CD14-positive monocyte (primary cell): ENCODE data around the gene ARCN1. TPM values are rescaled to one million over a fixed set of nuclear protein-coding genes. Genes with fewer than 3 reads are reported as not detected.

ENCODE experiments used
- DNase-seq, 3 donors: peaks; one replicate each; pipeline ENCODE4 v3.0.0-alpha.2; 2011 to 2022
- H2AFZ ChIP-seq: 2 replicates; pipeline ENCODE4 v1.6.0; 2012; ENCODE audit warnings: mild to moderate bottlenecking, low read depth, low read length, inconsistent platforms; ENCODE audit not compliant: insufficient read depth, poor library complexity, severe bottlenecking
- H3K27ac ChIP-seq, 2 donors: 1 replicate in 1 of 2; 2 replicates in 1 of 2; pipeline ENCODE4 v1.5.1; 2012 to 2013; ENCODE audit warnings: low read length in 2 of 2, control low read depth in 1 of 2, inconsistent platforms in 1 of 2, low read depth in 1 of 2, mild to moderate bottlenecking in 1 of 2
- H3K27me3 ChIP-seq, 2 donors: one replicate each; pipeline versions ENCODE4 v1.6.0 to v1.6.1; 2011 to 2013; ENCODE audit warnings: low read length in 2 of 2; ENCODE audit not compliant: control insufficient read depth in 2 of 2, insufficient read depth in 2 of 2
- H3K36me3 ChIP-seq, 2 donors: replicated peaks in 1 of 2; 1 replicate in 1 of 2; 2 replicates in 1 of 2; pipeline versions ENCODE4 v1.5.1 to v1.6.1; 2012 to 2013; ENCODE audit warnings: low read length in 2 of 2, control low read depth in 1 of 2, inconsistent platforms in 1 of 2, mild to moderate bottlenecking in 1 of 2; ENCODE audit not compliant: insufficient read depth in 2 of 2, control insufficient read depth in 1 of 2
- H3K4me1 ChIP-seq, 2 donors: 1 replicate in 1 of 2; 2 replicates in 1 of 2; pipeline versions ENCODE4 v1.5.1 to v1.6.1; 2012 to 2013; ENCODE audit warnings: low read length in 2 of 2, control low read depth in 1 of 2, inconsistent platforms in 1 of 2, mild to moderate bottlenecking in 1 of 2, moderate library complexity in 1 of 2; ENCODE audit not compliant: insufficient read depth in 2 of 2, control insufficient read depth in 1 of 2
- H3K4me2 ChIP-seq: replicated peaks from 2 replicates; pipeline ENCODE3; 2012; ENCODE audit warnings: low read length, moderate library complexity, mild to moderate bottlenecking; ENCODE audit not compliant: poor library complexity, severe bottlenecking; ENCODE audit errors: extremely low read depth
- H3K4me3 ChIP-seq, 3 experiments: fragments of 200-600 bp in 1 of 3; sonication (generic) in 1 of 3; replicated peaks in 1 of 3; 1 replicate in 2 of 3; 2 replicates in 1 of 3; pipeline ENCODE4 v1.5.1; 2011 to 2013; ENCODE audit warnings: low read length in 3 of 3, mild to moderate bottlenecking in 3 of 3, control low read depth in 2 of 3, low read depth in 2 of 3, inconsistent platforms in 1 of 3, moderate library complexity in 1 of 3
- H3K79me2 ChIP-seq: 2 replicates; pipeline ENCODE4 v1.6.0; 2012; ENCODE audit warnings: mild to moderate bottlenecking, control low read depth, inconsistent platforms, low read length, moderate library complexity; ENCODE audit not compliant: insufficient read depth
- H3K9ac ChIP-seq: 2 replicates; pipeline ENCODE4 v1.6.0; 2017; ENCODE audit warnings: low read length, mild to moderate bottlenecking; ENCODE audit not compliant: insufficient read depth, poor library complexity, severe bottlenecking
- H3K9me3 ChIP-seq, 2 donors: replicated peaks in 1 of 2; 1 replicate in 1 of 2; 2 replicates in 1 of 2; pipeline versions ENCODE4 v1.5.1 to v1.6.1; 2012 to 2013; ENCODE audit warnings: low read length in 2 of 2, control low read depth in 1 of 2; ENCODE audit not compliant: control insufficient read depth in 1 of 2, insufficient read depth in 1 of 2
- H4K20me1 ChIP-seq: 2 replicates; pipeline ENCODE4 v1.6.0; 2012; ENCODE audit warnings: mild to moderate bottlenecking, low read length, control low read depth, moderate library complexity; ENCODE audit not compliant: insufficient read depth
- H3K27ac Mint-ChIP-seq, 7 donors: one replicate each; pipeline ENCODE4 v1.8.0; 2020; ENCODE audit warnings: mild to moderate bottlenecking in 7 of 7, mixed read lengths in 7 of 7, moderate library complexity in 6 of 7, inconsistent platforms in 2 of 7
- H3K27me3 Mint-ChIP-seq, 3 donors: one replicate each; pipeline ENCODE4 v1.8.0; 2021 to 2022; ENCODE audit warnings: low read depth in 3 of 3, mild to moderate bottlenecking in 3 of 3, mixed read lengths in 3 of 3, moderate library complexity in 3 of 3, inconsistent platforms in 1 of 3
- H3K36me3 Mint-ChIP-seq, 2 donors: one replicate each; pipeline ENCODE4 v1.8.0; 2020; ENCODE audit warnings: mixed read lengths in 2 of 2, inconsistent platforms in 1 of 2, mild to moderate bottlenecking in 1 of 2
- H3K4me1 Mint-ChIP-seq: one replicate; pipeline ENCODE4 v1.8.0; 2020; ENCODE audit warnings: mild to moderate bottlenecking, mixed read lengths
- H3K4me3 Mint-ChIP-seq, 2 donors: one replicate each; pipeline ENCODE4 v1.8.0; 2020; ENCODE audit warnings: mild to moderate bottlenecking in 2 of 2, mixed read lengths in 2 of 2, moderate library complexity in 1 of 2
- H3K9me3 Mint-ChIP-seq, 7 donors: one replicate each; pipeline ENCODE4 v1.8.0; 2020 to 2022; ENCODE audit warnings: mixed read lengths in 7 of 7, mild to moderate bottlenecking in 6 of 7, moderate library complexity in 6 of 7, inconsistent platforms in 2 of 7
- CTCF ChIP-seq: fragments of 200-600 bp; IDR thresholded peaks from one replicate; pipeline ENCODE4 v1.8.0; 2022; ENCODE audit warnings: antibody characterized with exemption, mild to moderate bottlenecking
- WGBS: methylation state at CpG from one replicate; pipeline ENCODE4 v1.1.5; 2013; ENCODE audit warnings: missing lambda C conversion rate; ENCODE audit not compliant: insufficient coverage; 5-methylcytosine and 5-hydroxymethylcytosine counted together
- intact Hi-C, 2 donors: fragments of 100-400 bp; cut with micrococcal nuclease; formaldehyde crosslinking; loops; one replicate each; pipeline versions ENCODE4 v1.15.0 to v1.15.1; 2023
- polyA plus RNA-seq, 3 donors: library from polyadenylated mRNA; depleted of rRNA in 1 of 3; unstranded in 2 of 3; stranded (reverse) in 1 of 3; fragments of 300-500 nt in 2 of 3; fragments of >200 nt in 1 of 3; fragmentation: Illumina TruSeq in 2 of 3; gene quantifications; 1 replicate in 2 of 3; 2 replicates in 1 of 3; pipeline ENCODE4 v1.2.3, GENCODE V29; 2012 to 2021
- small RNA-seq: library from RNA; depleted of rRNA; stranded (forward); fragments of <200 nt; gene quantifications from one replicate; pipeline ENCODE3, GENCODE V24; 2012; ENCODE audit warnings: low read depth; ENCODE audit not compliant: insufficient read length

ARCN1 gene
- polyA plus RNA-seq, 3 donors: 36.1 to 101 (median 79.7) TPM

GRCh38 chr11:118650366-118650765, 78.2 kb downstream of the ARCN1 start:
- H3K27me3 ChIP-seq: no peaks in the 10 kb centered on the region
- no peak for DNase-seq
- Mint-ChIP-seq H3K36me3 (no peaks in the 10 kb centered on the region), H3K9me3 (no peaks in the 10 kb centered on the region), H3K4me1 (no peaks in the 10 kb centered on the region), H3K4me3 (no peak overlapping the region), H3K27ac (no peak overlapping the region), H3K27me3 (peaks cover 0 to 8% (median 5%) of the 10 kb centered on the region in 3 donors)
- H3K9ac ChIP-seq: no peak overlapping the region
- intact Hi-C loops: no loop called here
- no peak overlapping the region for H2AFZ ChIP-seq
- H4K20me1 ChIP-seq: no peaks in the 10 kb centered on the region
- no peaks in the 10 kb centered on the region for H3K79me2 ChIP-seq
- H3K36me3 ChIP-seq: no peaks in the 10 kb centered on the region
- no peaks in the 10 kb centered on the region for H3K9me3 ChIP-seq
- no peak for TF ChIP-seq CTCF
- no peak overlapping the region for H3K4me2 ChIP-seq
- WGBS: 93% methylated on average over 5 of the region's 8 CpGs
- H3K4me1 ChIP-seq: no peaks in the 10 kb centered on the region
- no peak overlapping the region for H3K27ac ChIP-seq
- H3K4me3 ChIP-seq: no peak overlapping the region

DNA sequence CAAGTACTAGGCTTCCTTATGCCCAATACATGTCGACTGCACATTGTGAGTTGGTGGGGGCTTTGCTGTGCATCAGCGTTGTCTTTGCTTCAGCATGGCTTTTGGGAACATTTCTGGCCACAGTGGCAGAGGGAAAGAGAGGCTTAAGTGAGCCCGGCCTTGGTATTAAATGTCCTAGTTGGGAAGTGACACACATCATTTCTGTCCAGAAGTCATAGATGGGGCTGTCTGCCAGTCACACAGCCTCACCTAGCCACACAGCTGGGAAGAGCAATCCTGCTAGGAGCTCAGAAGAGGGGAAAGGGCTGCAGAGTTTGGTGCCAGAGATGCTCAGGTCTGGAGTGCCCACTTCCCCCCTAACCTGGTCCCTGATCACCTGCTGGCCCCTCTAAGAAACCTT, 79.6 kb downstream of the ARCN1 start:
- 80% methylated on average over 2 of the region's 3 CpGs for WGBS
- Histone ChIP-seq H2AFZ (no peak overlapping the region), H3K36me3 (no peaks in the 10 kb centered on the region), H4K20me1 (no peaks in the 10 kb centered on the region), H3K9me3 (no peaks in the 10 kb centered on the region), H3K4me1 (no peaks in the 10 kb centered on the region), H3K4me2 (no peak overlapping the region), H3K27me3 (no peaks in the 10 kb centered on the region), H3K9ac (no peak overlapping the region), H3K4me3 (no peak overlapping the region), H3K79me2 (no peaks in the 10 kb centered on the region), H3K27ac (no peak overlapping the region)
- no peak for DNase-seq
- Mint-ChIP-seq H3K27ac (no peak overlapping the region), H3K9me3 (no peaks in the 10 kb centered on the region), H3K27me3 (peaks cover 0 to 9% (median 0%) of the 10 kb centered on the region in 3 donors), H3K36me3 (no peaks in the 10 kb centered on the region), H3K4me1 (no peaks in the 10 kb centered on the region), H3K4me3 (no peak overlapping the region)
- intact Hi-C loops: no loop called here
- no peak for TF ChIP-seq CTCF

Small RNA genes lying within 50 kb of the gene (small RNA-seq; reads per million reads assigned to genes)
- not detected for gene RNU6-1157P

Other genes with a start within 250 kb of the ARCN1 start
- gene CD3D, start 229.7 kb upstream of the ARCN1 start, polyA plus RNA-seq: 1 to 10 TPM in 2 of 3 donors, not detected in 1; 2.2 to 3.1 TPM
- 1 to 10 TPM in 1 of 3 donors, under 1 TPM in 1, not detected in 1; 0.84 to 1.9 TPM for gene CD3G, start 228.1 kb upstream of the ARCN1 start, polyA plus RNA-seq
- gene UBE4A, start 212.8 kb upstream of the ARCN1 start, polyA plus RNA-seq: 10 to 100 TPM; 21.6 to 33.9 (median 22.7) TPM
- 100 to 1,000 TPM; 257 to 688 (median 648) TPM for gene ATP5MG, start 170.8 kb upstream of the ARCN1 start, polyA plus RNA-seq
- 10 to 100 TPM in 1 of 3 donors, 1 to 10 TPM in 2; 3.3 to 21.7 (median 3.5) TPM for gene KMT2A, start 135.9 kb upstream of the ARCN1 start, polyA plus RNA-seq
- gene TTC36, start 44.9 kb upstream of the ARCN1 start, polyA plus RNA-seq: not detected
- gene TMEM25, start 41.2 kb upstream of the ARCN1 start, polyA plus RNA-seq: under 1 TPM in 1 of 3 donors, not detected in 2; 0.57 TPM
- 1 to 10 TPM; 2.8 to 5.8 (median 4.8) TPM for gene IFT46, start 6.5 kb upstream of the ARCN1 start, polyA plus RNA-seq
- under 1 TPM in 1 of 3 donors, not detected in 2; 0.17 TPM for gene PHLDB1, start 35.2 kb downstream of the ARCN1 start, polyA plus RNA-seq
- gene TREH, start 107.2 kb downstream of the ARCN1 start, polyA plus RNA-seq: not detected
- gene DDX6, start 218.8 kb downstream of the ARCN1 start, polyA plus RNA-seq: 10 to 100 TPM; 17.8 to 31.9 (median 28.0) TPM